ENCODE measurements around the gene HNRNPL.
"Not testable (repeated sequence)": the region's sequence is repeated elsewhere in the genome, so short reads cannot be mapped to it uniquely, and the experiment has no call there.

The HNRNPL gene

DNA sequence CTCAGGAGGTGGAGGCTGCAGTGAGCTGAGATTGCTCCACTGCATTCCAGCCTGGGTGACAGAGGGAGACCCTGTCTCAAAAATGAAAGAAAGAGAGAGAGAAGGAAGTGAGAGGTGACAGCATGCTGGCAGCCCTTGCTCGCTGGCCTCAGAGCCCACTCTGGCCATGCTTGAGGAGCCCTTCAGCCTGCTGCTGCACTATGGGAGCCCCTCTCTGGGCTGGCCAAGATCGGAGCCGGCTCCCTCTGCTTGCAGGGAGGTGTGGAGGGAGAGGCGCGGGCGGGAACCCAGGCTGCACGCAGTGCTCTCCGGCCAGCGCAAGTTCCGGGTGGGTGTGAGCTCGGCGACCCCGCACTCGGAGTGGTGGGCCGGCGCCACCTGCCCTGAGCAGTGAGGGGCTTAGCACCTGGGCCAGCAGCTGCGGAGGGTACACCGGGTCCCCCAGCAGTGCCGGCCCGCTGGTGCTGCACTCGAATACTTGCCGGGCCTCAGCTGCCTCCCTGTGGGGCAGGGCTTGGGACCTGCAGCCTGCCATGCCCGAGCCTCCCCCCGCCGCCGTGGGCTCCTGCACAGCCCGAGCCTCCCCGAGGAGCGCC lies 28.5 kb downstream of the HNRNPL start:
- not testable (repeated sequence) for DNase-seq

DNA sequence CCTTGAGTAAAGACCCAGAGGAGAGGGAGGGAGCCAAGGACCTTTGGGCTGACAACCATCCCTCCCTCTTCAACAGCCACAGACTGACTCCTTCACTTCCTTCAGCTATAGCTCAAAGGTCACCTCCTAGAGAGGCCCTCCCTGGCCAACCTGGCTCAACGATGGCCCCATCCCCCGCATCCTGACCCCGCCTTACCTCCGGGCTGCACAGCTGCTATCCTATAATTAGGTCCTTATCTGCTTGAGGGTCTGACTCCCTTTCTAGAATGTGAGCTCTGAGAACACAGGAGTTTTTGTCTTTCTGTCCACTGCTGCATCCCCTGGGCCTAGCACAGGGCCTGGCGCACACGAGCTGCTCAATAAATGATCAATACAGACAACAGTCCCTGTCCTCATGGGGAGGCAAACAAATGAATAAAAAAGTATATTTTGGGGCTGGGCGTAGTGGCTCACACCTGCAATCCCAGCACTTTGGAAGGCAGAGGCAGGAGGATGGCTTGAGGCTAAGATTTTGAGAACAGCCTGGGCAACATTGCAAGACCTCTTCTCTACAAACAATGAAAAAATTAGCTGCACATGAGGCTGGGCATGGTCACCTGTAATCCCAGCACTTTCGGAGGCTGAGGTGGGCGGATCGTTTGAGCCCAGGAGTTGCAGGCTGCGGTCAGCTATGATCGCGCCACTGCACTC lies 30.4 kb downstream of the HNRNPL start:
- no peak for DNase-seq

DNA sequence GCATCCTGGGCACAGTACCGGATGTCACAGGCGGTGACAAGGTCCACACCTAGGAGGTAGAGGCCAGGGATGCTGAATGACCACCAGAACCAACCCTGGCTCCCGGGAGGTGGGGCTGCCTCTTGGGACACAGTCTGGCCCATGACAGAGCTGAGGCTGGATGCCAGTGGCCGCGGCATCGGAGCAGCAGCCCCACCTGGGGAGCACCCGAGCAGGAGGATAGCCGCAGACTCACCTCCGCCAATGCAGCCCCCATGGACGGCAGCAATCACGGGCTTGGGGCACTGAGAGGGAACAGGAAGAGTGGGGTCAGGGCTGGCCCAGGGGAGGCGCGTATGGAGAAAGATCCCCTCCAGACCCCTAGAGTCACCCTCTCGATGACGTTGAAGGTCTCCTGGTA lies 32.7 kb downstream of the HNRNPL start:
- DNase-seq: no peak

DNA sequence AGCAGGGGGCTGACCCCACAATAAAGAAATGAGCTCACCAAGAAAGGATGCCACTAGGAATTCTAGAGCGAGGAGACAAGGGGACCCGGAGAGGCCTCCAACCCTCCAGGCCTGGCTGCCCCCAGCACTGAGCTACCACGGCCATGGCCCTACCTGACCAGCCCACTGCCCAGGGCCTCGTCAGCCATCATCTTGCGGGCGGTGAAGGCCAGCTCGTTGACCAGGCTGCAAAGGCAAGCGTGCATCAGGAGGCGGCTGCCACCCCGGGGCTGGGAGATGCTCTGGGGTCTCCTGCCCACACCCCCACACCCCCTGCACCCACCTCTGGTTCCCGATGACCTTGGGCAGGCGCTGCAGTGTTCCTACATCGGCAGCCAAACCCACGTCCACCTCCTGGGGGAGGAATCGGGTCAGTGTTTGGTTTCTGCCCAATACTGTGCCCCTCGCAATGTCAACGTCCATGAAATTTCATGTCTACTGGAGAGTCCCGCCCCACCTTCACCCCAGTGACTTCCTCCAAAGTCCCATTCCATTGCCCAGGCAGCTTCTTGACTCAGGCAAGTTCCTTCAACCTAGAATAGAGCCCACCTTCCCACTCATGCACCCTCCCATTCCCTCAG lies 33.5 kb downstream of the HNRNPL start:
- DNase-seq: no peak

DNA sequence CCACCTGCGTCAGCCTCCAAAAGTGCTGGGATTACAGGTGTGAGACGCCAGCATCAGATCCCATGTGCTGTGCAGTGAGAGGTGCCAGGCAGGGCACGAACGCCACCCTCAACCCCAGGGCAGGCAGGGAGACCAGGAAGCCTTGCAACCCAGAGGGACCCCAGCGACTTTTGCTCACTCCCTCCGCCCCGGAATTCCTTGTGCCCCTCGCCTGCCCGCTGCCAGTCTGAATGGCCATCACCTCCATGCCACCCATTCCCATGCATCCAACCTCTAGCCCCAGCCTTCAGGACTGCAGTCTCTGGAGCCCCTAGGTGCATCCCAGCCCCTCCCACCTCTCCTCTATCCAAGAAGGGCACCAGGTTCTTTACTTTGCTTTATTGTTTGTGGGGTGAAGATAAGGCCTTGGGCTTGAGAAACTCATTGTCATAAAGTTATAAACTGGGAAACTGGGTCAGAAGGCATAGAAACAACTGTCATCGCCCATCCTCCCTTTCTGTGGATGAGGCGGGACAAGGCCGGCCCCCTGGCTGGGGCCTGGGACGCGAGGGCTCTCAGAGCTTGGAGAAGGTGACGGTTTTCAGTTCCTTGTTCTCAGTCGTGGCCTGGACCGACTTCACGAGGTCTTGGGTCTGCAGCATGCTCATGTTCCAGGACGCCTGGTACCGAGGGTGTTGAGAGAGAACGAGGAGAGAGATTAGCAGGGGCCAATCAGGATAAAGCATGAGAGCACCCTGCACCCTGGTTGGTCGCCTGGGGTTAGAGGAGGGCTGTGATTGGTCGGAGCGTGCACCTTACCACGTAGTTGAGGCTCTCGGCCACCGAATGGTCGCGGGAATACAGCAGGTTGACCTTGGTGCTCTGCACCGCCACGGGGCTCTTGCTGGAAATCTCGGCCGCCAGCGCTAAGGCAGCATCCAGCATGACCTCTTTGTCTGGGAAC lies 34.5 kb downstream of the HNRNPL start:
- DNase-seq: no peak

DNA sequence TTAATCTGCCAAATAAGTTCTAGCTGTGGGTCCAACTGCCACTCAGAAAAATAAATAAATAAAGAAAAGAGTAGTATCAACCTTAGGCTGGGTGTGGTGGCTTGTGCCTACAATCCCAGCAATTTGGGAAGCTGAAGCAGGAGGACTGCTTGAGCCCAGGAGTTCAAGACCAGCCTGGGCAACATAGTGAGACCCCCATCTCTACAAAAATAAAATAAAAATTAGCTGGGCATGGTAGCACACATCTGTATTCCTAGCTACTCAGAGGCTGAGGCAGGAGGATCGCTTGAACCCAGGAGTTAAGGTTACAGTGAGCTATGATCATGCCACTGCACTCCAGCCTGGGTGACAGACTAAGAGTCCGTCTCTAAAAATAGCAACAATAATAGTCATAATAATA lies 35.9 kb downstream of the HNRNPL start:
- DNase-seq: not testable (repeated sequence)

DNA sequence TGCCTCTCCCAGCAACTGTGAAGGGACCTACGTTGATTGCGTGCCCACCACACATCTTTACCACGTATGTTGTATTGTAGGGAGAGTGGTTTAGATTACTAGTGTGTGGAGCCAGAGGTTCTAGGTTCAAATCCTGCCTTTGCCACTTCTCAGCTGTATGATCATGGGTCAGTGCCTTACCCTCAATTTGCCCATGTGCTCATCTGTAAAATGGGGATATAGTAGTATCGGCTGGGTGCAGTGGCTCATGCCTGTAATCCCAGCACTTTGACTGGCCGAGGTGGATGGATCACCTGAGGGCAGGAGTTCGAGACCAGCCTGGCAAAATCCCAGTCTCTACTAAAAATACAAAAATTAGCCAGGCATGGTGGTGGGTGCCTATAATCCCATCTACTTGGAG lies 36.5 kb downstream of the HNRNPL start:
- no peak for DNase-seq

DNA sequence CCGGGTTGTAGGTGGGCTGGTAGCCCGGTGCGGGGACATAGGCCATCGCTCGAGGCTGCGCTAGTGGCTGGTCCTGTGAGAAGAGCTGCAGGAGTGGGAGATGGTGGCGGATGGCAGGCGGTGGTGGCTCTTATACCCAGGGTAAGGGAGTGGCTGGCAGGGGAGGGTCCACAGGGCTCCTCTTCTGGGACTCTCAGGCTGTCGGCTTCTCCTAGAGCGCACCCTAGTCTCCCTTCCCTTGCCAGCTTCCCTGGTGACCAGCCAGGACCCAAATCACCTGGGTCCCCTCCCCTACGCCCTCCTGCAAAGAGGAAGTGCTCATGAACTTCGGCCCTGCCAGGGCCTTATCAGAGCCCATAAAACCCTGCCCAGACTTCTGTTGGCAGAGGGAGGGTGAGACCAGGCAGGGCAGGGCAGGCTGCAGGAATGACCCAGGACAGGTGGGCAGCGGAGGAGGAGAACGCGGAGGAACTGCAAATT lies 36.9 kb downstream of the HNRNPL start, which contains the start of gene LGALS4:
Gene LGALS4, minus strand, starts transcription at position 105 of the 480 bp plus-strand sequence. Its CDS starts 59 bp downstream, at position 46.
- DNase-seq: no peak

DNA sequence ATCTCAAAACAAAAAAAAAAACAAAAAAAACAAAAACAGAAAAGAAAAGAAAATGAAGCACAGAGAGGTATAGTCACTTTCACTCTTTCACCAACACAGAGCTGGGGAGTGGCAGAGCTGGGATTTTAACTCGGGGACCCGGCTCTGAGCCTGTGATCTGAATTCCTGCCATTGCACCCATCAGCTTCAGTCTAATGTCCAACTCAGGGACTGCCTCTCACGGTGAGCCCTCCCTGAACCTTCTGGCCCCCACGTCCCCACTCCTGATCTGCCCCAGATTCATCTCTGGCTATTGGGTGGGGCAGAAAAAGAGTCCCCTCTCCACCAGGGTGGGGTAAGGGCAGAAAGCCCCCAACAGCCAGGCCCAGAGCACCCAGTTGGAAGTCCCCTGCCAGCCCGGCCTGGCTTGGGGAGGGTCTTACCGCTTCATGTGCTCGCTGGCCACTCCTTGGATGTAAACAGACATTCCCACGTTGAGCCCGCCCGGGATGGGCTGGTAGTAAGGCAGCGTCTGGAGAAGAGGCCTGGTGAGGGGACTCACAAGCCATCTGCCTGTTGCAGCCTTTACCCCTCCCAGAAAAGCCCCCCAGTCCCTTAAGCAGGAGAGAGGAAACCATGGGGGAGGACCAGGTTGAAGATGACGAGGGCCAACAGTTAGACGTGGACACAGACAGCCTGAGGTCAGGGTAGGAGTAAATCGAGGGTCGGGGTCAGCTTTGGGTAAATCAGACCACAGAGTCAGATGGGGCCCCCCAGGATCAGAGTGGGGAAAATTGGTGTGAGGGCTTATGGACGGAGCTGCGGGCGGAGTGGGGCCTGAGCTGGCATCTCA lies 37.6 kb downstream of the HNRNPL start:
- no peak for DNase-seq

DNA sequence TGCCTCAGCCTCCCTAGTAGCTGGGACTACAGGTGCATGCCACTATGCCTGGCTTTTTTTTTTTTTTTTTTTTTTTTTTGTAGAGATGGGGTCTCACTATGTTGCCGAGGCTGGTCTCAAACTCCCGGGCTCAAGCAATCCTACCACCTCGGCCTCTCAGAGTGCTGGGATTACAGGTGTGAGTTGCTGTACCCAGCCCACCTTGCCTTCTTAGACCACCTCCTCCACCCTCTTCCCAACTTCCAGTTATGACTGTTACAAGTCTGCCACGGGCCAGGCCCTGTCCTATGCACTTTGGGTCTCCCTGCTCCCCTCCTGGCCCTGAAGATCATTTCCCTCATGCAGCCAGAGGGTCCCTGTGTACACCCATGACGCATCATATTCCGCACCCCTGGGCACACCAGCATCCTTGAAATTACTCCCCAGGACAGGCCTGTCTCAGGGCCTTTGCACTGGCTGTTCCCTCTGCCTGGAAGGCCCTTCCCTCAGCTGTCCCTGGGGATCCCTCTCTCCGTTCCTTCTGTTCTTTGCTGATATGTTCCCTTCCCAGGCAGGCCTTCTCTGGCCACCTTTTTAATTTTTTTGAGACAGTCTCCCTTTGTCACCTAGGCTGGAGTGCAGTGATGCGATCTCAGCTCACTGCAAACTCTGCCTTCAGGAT lies 40.1 kb downstream of the HNRNPL start:
- no peak for DNase-seq

DNA sequence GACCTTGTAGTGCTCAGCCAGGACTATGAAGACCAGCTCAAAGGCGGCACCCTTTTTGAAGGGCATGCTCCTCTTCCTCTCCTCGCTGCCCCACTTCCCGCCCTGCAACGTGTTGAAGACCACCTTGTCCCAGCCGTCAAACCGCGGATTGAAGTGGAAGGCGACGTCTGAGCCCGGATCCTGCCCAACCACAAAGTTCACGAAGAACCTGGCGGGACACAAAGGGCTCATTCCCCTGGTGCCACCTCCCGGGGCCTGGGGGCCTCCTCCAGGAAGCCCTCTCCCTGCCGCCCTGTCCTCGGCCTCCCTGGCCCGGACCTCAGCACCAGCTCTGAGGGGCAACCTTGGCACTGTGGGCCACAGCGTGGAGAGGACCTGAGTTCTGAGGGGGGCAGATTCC lies 41.0 kb downstream of the HNRNPL start:
- DNase-seq: no peak

DNA sequence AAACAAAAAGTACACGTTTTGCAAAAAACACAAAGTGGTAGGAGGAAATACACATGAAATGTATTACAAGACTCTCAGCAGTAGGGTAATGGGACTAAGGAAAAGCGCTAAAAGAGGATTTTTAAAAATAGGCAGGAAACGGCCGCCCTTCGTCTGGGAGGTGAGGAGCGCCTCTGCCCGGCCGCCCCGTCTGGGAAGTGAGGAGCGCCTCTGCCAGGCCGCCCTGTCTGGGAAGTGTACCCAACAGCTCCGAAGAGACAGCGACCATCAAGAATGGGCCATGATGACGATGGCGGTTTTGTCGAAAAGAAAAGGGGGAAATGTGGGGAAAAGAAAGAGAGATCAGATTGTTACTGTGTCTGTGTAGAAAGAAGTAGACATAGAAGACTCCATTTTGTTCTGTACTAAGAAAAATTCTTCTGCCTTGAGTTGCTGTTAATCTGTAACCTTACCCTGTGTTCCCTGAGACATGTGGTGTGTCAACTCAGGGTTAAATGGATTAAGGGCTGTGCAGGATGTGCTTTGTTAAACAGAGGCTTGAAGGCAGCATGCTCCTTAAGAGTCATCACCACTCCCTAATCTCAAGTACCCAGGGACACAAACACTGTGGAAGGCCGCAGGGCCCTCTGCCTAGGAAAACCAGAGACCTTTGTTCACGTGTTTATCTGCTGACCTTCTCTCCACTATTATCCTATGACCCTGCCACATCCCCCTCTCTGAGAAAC lies 42.2 kb downstream of the HNRNPL start:
- not testable (repeated sequence) for DNase-seq

DNA sequence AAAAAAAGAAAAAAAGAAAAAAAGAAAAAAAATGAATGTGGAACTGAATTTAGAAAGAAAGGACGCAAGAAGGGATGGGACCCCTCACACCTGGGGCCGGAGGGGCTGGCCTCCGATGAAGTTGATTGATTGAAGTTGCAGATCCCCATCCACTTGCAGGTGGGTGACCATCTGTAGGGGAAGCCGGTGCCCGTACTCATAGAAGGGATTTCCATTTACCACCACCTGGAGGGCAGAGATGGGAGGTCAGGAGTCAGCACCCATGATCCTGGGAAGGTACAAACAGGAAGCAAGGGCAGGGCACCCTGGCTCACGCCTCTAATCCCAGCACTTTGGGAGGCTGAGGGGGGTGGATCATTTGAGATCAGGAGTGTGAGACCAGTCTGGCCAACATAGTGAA lies 43.4 kb downstream of the HNRNPL start:
- no peak for DNase-seq

DNA sequence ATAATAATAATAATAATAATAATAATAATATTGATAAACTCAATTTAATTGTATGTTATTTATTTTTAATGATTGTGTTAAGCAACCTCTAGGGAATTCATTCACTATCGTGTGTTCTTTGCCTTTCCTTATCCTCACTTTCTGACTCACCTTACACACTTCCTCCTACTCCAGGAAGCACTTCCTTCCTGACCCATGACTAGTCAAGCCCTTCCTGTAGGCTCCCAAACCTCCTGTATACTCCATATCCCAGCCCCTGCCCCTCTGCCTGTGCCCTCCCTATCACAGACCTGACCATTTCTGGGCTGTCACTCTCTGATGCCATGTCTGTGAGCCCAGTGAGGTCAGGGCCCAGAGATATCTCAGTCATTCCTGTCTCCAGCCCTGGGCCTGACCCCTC lies 44.6 kb downstream of the HNRNPL start:
- no peak for DNase-seq

DNA sequence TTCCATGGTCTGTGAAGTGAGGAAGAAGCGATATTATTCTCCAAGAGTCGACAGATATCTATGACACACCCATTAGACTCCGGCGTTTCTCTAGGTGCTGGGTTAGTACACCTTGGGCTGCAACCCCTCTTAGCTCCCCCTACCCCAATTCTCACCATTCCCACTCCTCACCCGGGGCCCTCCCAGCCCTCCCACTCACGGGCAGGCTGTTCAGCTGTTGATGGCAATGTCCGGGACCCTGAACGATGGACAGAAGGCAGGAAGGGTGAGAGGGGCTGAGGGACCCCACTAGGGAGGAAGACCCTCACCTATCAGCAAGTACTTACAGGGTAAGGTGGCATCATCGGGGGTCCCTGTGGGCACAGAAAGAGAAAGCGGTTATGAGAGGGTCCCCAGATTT lies 46.2 kb downstream of the HNRNPL start:
- DNase-seq: no peak

DNA sequence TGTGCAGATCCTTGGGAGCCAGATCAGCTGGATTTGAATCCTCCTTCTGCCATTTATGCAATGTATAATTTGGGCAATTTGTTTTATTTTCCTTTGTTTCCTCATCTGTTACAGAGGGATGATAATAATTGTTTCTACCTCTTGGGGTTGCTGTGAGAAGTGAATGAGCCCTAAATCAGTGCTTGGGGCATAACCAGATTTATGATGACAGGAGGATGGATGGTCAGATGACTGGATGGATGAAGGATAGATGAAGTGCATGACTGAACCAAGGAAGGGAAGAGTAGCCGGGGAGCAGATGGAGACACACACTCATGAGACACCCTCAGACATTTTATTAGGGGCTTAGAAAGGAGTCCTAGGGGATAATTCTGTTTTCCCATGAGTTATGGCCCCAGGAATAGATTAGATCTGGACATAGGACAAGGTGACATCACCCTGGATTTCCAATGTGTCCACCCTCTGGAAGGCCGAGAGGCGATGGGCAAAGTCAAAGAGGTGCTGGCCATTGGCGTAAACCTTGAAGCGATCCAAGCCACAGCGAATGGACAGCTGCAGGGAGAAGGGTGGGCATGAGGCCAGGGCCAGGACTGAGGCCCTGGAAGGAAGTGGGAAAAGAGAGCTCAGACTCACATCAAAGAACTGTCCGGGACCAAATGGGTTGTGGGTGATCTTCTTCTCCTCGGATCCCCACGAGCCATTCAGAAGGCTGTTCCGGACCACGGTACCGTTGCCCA lies 48.3 kb downstream of the HNRNPL start:
- DNase-seq: no peak

DNA sequence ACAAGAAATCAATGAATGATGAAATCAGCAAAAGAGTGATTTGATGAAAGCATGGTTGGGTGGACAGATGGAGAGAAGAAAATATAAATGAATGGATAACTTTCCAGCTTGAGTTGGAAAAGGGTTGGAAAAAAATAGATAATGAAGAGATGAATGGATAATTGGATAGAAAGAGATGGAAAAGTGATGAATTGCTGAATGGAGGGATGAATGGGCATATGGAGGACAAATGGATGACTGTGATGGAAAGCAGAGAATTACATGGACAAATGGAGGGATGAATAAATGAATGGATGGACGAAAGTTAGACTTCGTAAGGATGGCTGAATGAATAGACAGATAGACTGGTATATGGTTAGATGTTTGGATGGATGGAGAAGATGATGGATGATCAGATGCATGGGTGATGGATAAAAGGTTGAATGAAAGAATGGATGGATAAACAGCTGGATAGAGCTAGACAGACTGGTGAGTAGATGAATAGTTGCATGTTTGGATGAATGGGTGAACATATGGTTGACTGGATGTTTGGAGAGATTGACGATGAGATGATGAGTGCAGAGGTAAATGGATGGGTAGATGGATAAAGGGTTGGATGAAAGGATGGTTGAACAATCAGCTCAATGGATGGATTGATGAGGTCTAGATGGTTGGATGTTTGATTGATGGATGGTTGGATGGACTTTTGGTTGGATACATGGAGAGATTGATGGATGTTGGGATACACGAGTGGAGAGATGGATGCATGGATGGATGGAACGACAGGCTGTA lies 49.0 kb downstream of the HNRNPL start:
- no peak for DNase-seq

DNA sequence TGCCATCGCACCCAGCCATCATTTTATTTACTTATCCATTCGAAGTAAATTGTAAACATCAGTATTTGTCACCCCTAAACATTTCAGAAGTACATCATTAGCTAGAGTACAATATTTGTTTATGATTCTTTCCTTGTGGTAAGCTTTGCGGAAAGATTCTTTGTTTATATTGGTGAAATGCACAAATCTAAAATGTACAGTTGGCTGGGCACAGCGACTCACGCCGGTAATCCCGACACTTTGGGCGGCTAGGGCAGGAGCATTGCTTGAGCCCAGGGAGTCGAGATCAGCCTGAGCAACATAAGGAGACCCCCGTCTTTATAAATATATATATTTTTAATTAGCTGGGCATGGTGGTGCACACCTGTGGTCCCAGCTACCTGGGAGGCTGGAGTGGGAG lies 50.7 kb downstream of the HNRNPL start:
- no peak for DNase-seq

DNA sequence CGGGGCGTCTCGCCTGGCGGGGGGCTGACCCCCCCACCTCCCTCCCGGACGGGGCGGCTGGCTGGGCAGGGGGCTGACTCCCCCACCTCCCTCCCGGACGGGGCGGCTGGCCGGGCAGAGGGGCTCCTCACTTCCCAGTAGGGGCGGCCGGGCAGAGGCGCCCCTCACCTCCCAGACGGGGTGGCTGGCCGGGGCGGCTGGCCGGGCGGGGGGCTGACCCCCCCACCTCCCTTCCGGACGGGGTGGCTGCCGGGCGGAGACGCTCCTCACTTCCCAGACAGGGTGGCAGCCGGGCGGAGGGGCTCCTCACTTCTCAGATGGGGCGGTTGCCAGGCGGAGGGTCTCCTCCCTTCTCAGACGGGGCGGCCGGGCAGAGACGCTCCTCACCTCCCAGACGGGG lies 52.0 kb downstream of the HNRNPL start:
- DNase-seq: not testable (repeated sequence)

All from effector CD4-positive, alpha-beta T cell (primary cell).